Heart right ventricle (tissue), 16 donors: ENCODE measurements around the gene TTBK2. TPM values are rescaled to one million over a fixed set of nuclear protein-coding genes. Genes with fewer than 3 reads are reported as not detected.

Experiments
- ATAC-seq, 8 donors: fragments of 200-7000 bp; cut with Tn5 transposase; one replicate each; pipeline ENCODE4 v1.9.1; 2020; ENCODE audit warnings: mild to moderate bottlenecking in 8 of 8, moderate library complexity in 8 of 8, moderate number of reproducible peaks in 1 of 8
- DNase-seq, 2 donors: peaks; one replicate each; pipeline ENCODE4 v3.0.0-alpha.2; 2020
- H3K27ac ChIP-seq, 10 donors: fragments of 200-600 bp; sonication (generic) in 2 of 10; one replicate each; pipeline versions ENCODE4 v1.5.0 to v1.8.0; 2020 to 2022; ENCODE audit warnings: mild to moderate bottlenecking in 3 of 10
- H3K27me3 ChIP-seq, 7 donors: fragments of 200-600 bp; one replicate each; pipeline ENCODE4 v1.8.0; 2021 to 2022; ENCODE audit warnings: mild to moderate bottlenecking in 2 of 7
- H3K36me3 ChIP-seq, 9 donors: fragments of 200-600 bp; sonication (generic) in 1 of 9; one replicate each; pipeline versions ENCODE4 v1.5.0 to v1.8.0; 2020 to 2022; ENCODE audit warnings: mild to moderate bottlenecking in 2 of 9
- H3K4me1 ChIP-seq, 9 donors: fragments of 200-600 bp; sonication (generic) in 1 of 9; one replicate each; pipeline versions ENCODE4 v1.5.0 to v1.8.0; 2020 to 2022; ENCODE audit warnings: mild to moderate bottlenecking in 4 of 9
- H3K4me3 ChIP-seq, 10 donors: fragments of 200-600 bp; sonication (generic) in 2 of 10; one replicate each; pipeline versions ENCODE4 v1.5.0 to v1.8.0; 2020 to 2022; ENCODE audit warnings: mild to moderate bottlenecking in 7 of 10, moderate library complexity in 2 of 10
- H3K9me3 ChIP-seq, 11 donors: fragments of 200-600 bp in 10 of 11; sonication (generic) in 2 of 11; one replicate each; pipeline versions ENCODE4 v1.5.0 to v1.8.0; 2013 to 2022; ENCODE audit warnings: mild to moderate bottlenecking in 2 of 11, control low read depth in 1 of 11, moderate library complexity in 1 of 11
- CTCF ChIP-seq, 9 donors: fragments of 200-600 bp; sonication (generic) in 2 of 9; IDR thresholded peaks; one replicate each; pipeline versions ENCODE4 v1.5.0 to v1.8.0; 2021 to 2022; ENCODE audit warnings: antibody characterized with exemption in 9 of 9, mild to moderate bottlenecking in 5 of 9, moderate library complexity in 1 of 9
- WGBS, 2 donors: extraction: QIAGEN DNeasy Blood & Tissue Kit; methylation state at CpG; one replicate each; pipeline ENCODE4 v1.1.7; 2013; ENCODE audit warnings: inconsistent platforms in 1 of 2; 5-methylcytosine and 5-hydroxymethylcytosine counted together
- intact Hi-C, 10 donors: fragments of 100-400 bp; cut with DNase I; formaldehyde crosslinking; loops; one replicate each; pipeline versions ENCODE4 v1.11.1 to v1.14.2; 2022
- polyA plus RNA-seq, 2 donors: library from polyadenylated mRNA; stranded (reverse); fragments of 200-250 nt; gene quantifications; one replicate each; pipeline ENCODE4 v1.2.3, GENCODE V29; 2013
- total RNA-seq, 10 donors: library from RNA; stranded (reverse); fragmentation: NEBNext Ultra II Directional in 3 of 10; extraction: Animal tissue kit (Norgen Biotek cat#: 25700) in 3 of 10; gene quantifications; one replicate each; pipeline versions ENCODE4 v1.2.1 to v1.2.4, GENCODE V29; 2021 to 2023
- donor health status: Arrhythmogenic right ventricular cardiomyopathy.
- donor health status: ischemic (EF 13 %, LVEDD 7.1; RV severe dilation, severe dysfunction).
- donor health status: healthy with polysubstance abuse.
- donor health status: DM: no; HTN: yes; CAD: no.
- donor health status: DM: no; HTN: no; CAD: no.
- donor health status: ischemic (EF 25% LVEDD 6.9; RV normal size, moderate dysfunction).
- donor health status: ischemic (EF 25% LVEDD 5.7; RV mildly dilated, moderate dysfunction).
- donor health status: healthy.
- donor health status: DM: yes; HTN: yes; CAD: no.
- donor health status: Ischemic cardiomyopathy.
- donor health status: ischemic (EF 35%, LVEDD 5.7; RV mildly dilated, moderate dysfunction).
- donor health status: nonischemic (EF 11% LVEDD 7.7; RV severe dilation, severe dysfunction).
- donor health status: DM: yes; HTN: yes; CAD: no.
- donor health status: PGD.
- donor health status: ischemic (EF 29% LVEDD 5.4; RV normal size, mild dysfunction).
- donor health status: nonischemic (EF 23%, LVEDD 6.1; RV moderate dilation, normal function).

TTBK2 gene
- total and polyA plus RNA-seq, 12 donors: 2.1 to 29.1 (median 22.1) TPM

GRCh38 chr15:42691770-42692169, 228.8 kb downstream of the TTBK2 start:
- H3K4me1 ChIP-seq: peaks cover 0 to 5% (median 0%) of the 10 kb centered on the region in 9 donors
- no peak overlapping the region for H3K27ac ChIP-seq
- WGBS, 2 donors: 74 to 79% methylated on average over 9 of the region's 9 CpGs
- intact Hi-C loops: no loop called here
- peaks cover 0 to 100% (median 25%) of the 10 kb centered on the region in 9 donors for H3K36me3 ChIP-seq
- DNase-seq (no peak), ATAC-seq (no peak)
- no peak overlapping the region for H3K4me3 ChIP-seq
- TF ChIP-seq CTCF (IDR thresholded peaks at IDR 0.05): no peak
- no peaks in the 10 kb centered on the region for H3K9me3 ChIP-seq
- H3K27me3 ChIP-seq: no peaks in the 10 kb centered on the region

GRCh38 chr15:42691308-42691707, 229.3 kb downstream of the TTBK2 start:
- TF ChIP-seq CTCF (IDR thresholded peaks at IDR 0.05): no peak
- Histone ChIP-seq H3K4me3 (no peak overlapping the region), H3K27ac (no peak overlapping the region), H3K9me3 (no peaks in the 10 kb centered on the region), H3K4me1 (peaks cover 0 to 5% (median 0%) of the 10 kb centered on the region in 9 donors), H3K36me3 (peaks cover 0 to 100% (median 29%) of the 10 kb centered on the region in 9 donors), H3K27me3 (no peaks in the 10 kb centered on the region)
- intact Hi-C loops: no loop called here
- WGBS, 2 donors: 76 to 88% methylated on average over 4 of the region's 4 CpGs
- ATAC-seq (no peak), DNase-seq (no peak)

Other genes with a start within 250 kb of the TTBK2 start
- gene CDAN1, start 183.7 kb downstream of the TTBK2 start, total RNA-seq: 1 to 10 TPM; 4.4 to 9.0 (median 6.8) TPM
- 10 to 100 TPM in 1 of 2 donors, 1 to 10 TPM in 1; 4.9 to 13.8 TPM for gene CDAN1, start 183.7 kb downstream of the TTBK2 start, polyA plus RNA-seq
- gene UBR1, start 185.3 kb upstream of the TTBK2 start, total RNA-seq: 10 to 100 TPM; 19.2 to 46.2 (median 28.1) TPM
- gene UBR1, start 185.3 kb upstream of the TTBK2 start, polyA plus RNA-seq: 1 to 10 TPM; 3.8 to 4.8 TPM
- 10 to 100 TPM in 7 of 10 donors, 1 to 10 TPM in 3; 7.6 to 13.8 (median 11.7) TPM for gene TMEM62, start 212.8 kb upstream of the TTBK2 start, total RNA-seq
- gene TMEM62, start 212.8 kb upstream of the TTBK2 start, polyA plus RNA-seq: 10 to 100 TPM; 11.4 to 13.9 TPM